ELR (cell line): ENCODE data around the gene PEX11A.

Experiments used
- DNase-seq: peaks from one replicate; pipeline ENCODE4 v3.0.0-alpha.2; 2015; ENCODE audit warnings: low read depth

The PEX11A gene

GRCh38 chr15:89674526-89674925 is 16.0 kb downstream of the PEX11A start:
- no peak for DNase-seq

GRCh38 chr15:89673165-89673512 is 17.4 kb downstream of the PEX11A start:
- peak; percentile 24 for DNase-seq

- no peak for DNase-seq
Observed at GRCh38 chr15:89672221-89673164, 18.1 kb downstream of the PEX11A start.

- DNase-seq: no peak
Observed at GRCh38 chr15:89671687-89672086, 18.9 kb downstream of the PEX11A start.

- no peak for DNase-seq
Observed at GRCh38 chr15:89670971-89671560, 19.5 kb downstream of the PEX11A start.

GRCh38 chr15:89669941-89670340 is 20.6 kb downstream of the PEX11A start:
- DNase-seq: no peak

- no peak for DNase-seq
Observed at GRCh38 chr15:89669309-89669865, 21.2 kb downstream of the PEX11A start.

GRCh38 chr15:89668171-89668570 is 22.4 kb downstream of the PEX11A start:
- no peak for DNase-seq

- DNase-seq: no peak
Observed at GRCh38 chr15:89667706-89667960, 22.9 kb downstream of the PEX11A start.

GRCh38 chr15:89666858-89667705 is 23.5 kb downstream of the PEX11A start:
- no peak for DNase-seq

GRCh38 chr15:89666184-89666857 is 24.2 kb downstream of the PEX11A start:
- DNase-seq: no peak

- peak; percentile 75 for DNase-seq
Observed at GRCh38 chr15:89665449-89666181, 24.9 kb downstream of the PEX11A start.

GRCh38 chr15:89664441-89665350 is 25.9 kb downstream of the PEX11A start:
- DNase-seq: peak; percentile 22

GRCh38 chr15:89662893-89663626 is 27.5 kb downstream of the PEX11A start:
- peak; percentile 95 for DNase-seq

GRCh38 chr15:89660556-89660955 is 30.0 kb downstream of the PEX11A start:
- no peak for DNase-seq

- no peak for DNase-seq
Observed at GRCh38 chr15:89659295-89659694, 31.3 kb downstream of the PEX11A start.

GRCh38 chr15:89657686-89658200 is 32.8 kb downstream of the PEX11A start:
- DNase-seq: no peak

GRCh38 chr15:89656116-89656815 is 34.3 kb downstream of the PEX11A start:
- DNase-seq: peak; percentile 80
